SK-N-MC (cell line): ENCODE measurements around the gene CPA5.

Experiments used
- EZH2 ChIP-seq: fragments of 200-600 bp; sonication (generic); IDR thresholded peaks from one replicate; pipeline ENCODE4 v1.6.1; 2017; ENCODE audit warnings: antibody characterized with exemption
- POLR2AphosphoS5 ChIP-seq: IDR thresholded peaks from 2 replicates; pipeline ENCODE4 v1.6.1; 2012; ENCODE audit warnings: mild to moderate bottlenecking, low read depth, low read length, borderline replicate concordance

GRCh38 chr7:130393841-130394411 lies 49.3 kb downstream of the CPA5 start:
- TF ChIP-seq POLR2AphosphoS5 (no peak), EZH2 (no peak)
